Measurements from ENCODE around the gene CAPN7.

DNA sequence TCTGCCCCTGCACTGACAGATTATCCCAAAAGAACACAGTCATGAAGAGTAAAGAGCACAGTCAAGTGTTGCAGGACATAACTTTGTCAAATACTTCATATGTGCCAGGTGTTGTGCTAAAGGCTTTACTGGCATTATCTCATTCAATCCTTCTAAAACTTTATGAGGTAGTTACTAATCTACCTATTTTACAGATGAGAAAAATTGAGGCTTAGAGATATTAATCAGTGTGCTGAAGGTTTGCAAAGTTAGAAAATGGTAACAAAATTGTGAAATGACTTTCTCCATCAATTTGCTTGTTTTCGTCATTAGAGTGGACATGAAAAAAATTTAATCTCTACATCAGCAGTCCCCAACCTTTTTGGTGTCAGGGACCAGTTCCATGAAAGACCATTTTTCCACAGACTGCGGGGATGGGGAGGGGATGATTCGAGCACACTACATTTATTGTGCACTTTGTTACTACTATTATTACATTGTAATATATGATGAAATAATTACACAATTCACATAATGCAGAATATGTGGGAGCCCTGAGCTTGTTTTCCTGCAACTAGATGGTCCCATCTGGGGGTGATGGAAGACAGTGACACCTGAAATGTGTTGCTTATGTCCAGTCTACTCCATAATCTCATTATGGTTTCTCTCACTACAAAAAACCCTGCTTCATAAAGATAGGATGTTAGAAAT, 8.6 kb upstream of the CAPN7 start:
- TF ChIP-seq, protein P1, sequence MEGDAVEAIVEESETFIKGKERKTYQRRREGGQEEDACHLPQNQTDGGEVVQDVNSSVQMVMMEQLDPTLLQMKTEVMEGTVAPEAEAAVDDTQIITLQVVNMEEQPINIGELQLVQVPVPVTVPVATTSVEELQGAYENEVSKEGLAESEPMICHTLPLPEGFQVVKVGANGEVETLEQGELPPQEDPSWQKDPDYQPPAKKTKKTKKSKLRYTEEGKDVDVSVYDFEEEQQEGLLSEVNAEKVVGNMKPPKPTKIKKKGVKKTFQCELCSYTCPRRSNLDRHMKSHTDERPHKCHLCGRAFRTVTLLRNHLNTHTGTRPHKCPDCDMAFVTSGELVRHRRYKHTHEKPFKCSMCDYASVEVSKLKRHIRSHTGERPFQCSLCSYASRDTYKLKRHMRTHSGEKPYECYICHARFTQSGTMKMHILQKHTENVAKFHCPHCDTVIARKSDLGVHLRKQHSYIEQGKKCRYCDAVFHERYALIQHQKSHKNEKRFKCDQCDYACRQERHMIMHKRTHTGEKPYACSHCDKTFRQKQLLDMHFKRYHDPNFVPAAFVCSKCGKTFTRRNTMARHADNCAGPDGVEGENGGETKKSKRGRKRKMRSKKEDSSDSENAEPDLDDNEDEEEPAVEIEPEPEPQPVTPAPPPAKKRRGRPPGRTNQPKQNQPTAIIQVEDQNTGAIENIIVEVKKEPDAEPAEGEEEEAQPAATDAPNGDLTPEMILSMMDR (IDR thresholded peaks at IDR 0.05; ENCODE audit: insufficient read depth, low read length, poor library complexity, severe bottlenecking) = no peak
- TF ChIP-seq EZH2phosphoT487 (conservative IDR thresholded peaks at IDR 0.05; ENCODE audit: low read length) = no peak
